Dendritic cell treated with granulocyte-macrophage colony-stimulating factor and Interleukin-4, amounts not matched to agents 40 ng/mL and 50 ng/mL, for 4 days (primary cell): ENCODE measurements around the gene GRAMD2A.

ENCODE experiments used
- H3K27ac Mint-ChIP-seq: one replicate; pipeline ENCODE4 v1.8.0; 2022; ENCODE audit warnings: mild to moderate bottlenecking, mixed read lengths
- H3K27me3 Mint-ChIP-seq: one replicate; pipeline ENCODE4 v1.8.0; 2022; ENCODE audit warnings: mild to moderate bottlenecking, mixed read lengths
- H3K36me3 Mint-ChIP-seq: one replicate; pipeline ENCODE4 v1.8.0; 2022; ENCODE audit warnings: low read depth, mixed read lengths
- H3K4me1 Mint-ChIP-seq: one replicate; pipeline ENCODE4 v1.8.0; 2022; ENCODE audit warnings: low read depth, mixed read lengths
- H3K4me3 Mint-ChIP-seq: one replicate; pipeline ENCODE4 v1.8.0; 2022; ENCODE audit warnings: mild to moderate bottlenecking, moderate library complexity, mixed read lengths
- H3K9me3 Mint-ChIP-seq: one replicate; pipeline ENCODE4 v1.8.0; 2022; ENCODE audit warnings: mixed read lengths
- intact Hi-C: fragments of 100-400 bp; cut with micrococcal nuclease; formaldehyde crosslinking; loops from one replicate; pipeline ENCODE4 v1.15.0; 2022

GRAMD2A gene

GRCh38 chr15:72230197-72231065 lies 32.8 kb upstream of the GRAMD2A start:
- Mint-ChIP-seq H3K9me3 (no peaks in the 10 kb centered on the region), H3K4me1 (peaks cover 72% of the 10 kb centered on the region), H3K27ac (peak overlapping the region; percentile 98), H3K36me3 (peaks cover 58% of the 10 kb centered on the region), H3K4me3 (peak overlapping the region; percentile 93), H3K27me3 (no peaks in the 10 kb centered on the region)
- intact Hi-C loops, result loop anchor here (1.0 to 10.0 kb wide), 4 partner anchors 33 to 244 kb away; partner anchors contain the start of genes ARIH1, GRAMD2A, HEXA and PARP6

- Mint-ChIP-seq H3K27me3 (no peaks in the 10 kb centered on the region), H3K36me3 (peaks cover 62% of the 10 kb centered on the region), H3K4me1 (peaks cover 69% of the 10 kb centered on the region), H3K4me3 (peak overlapping the region; percentile 93), H3K27ac (peak overlapping the region; percentile 98), H3K9me3 (no peaks in the 10 kb centered on the region)
- intact Hi-C loops, result loop anchor here (1.0 to 10.0 kb wide), 4 partner anchors 33 to 245 kb away; partner anchors contain the start of genes ARIH1, GRAMD2A, HEXA and PARP6
These were observed 32.3 kb upstream of the GRAMD2A start for GRCh38 chr15:72229947-72230196.

GRCh38 chr15:72229076-72229946 lies 31.7 kb upstream of the GRAMD2A start:
- H3K36me3 Mint-ChIP-seq, result peaks cover 67% of the 10 kb centered on the region
- H3K4me1 Mint-ChIP-seq, result peaks cover 68% of the 10 kb centered on the region
- H3K9me3 Mint-ChIP-seq, result no peaks in the 10 kb centered on the region
- peak overlapping the region; percentile 93 for H3K4me3 Mint-ChIP-seq
- H3K27me3 Mint-ChIP-seq, result no peaks in the 10 kb centered on the region
- peak overlapping the region; percentile 98 for H3K27ac Mint-ChIP-seq
- intact Hi-C loops, result no loop called here

- Mint-ChIP-seq H3K4me1 (peaks cover 69% of the 10 kb centered on the region), H3K9me3 (no peaks in the 10 kb centered on the region), H3K27ac (peak overlapping the region; percentile 98), H3K4me3 (peak overlapping the region; percentile 93), H3K36me3 (peaks cover 83% of the 10 kb centered on the region), H3K27me3 (no peaks in the 10 kb centered on the region)
- intact Hi-C loops, result no loop called here
These were observed 30.1 kb upstream of the GRAMD2A start for GRCh38 chr15:72227720-72228119.

- intact Hi-C loops, result no loop called here
- Mint-ChIP-seq H3K9me3 (no peaks in the 10 kb centered on the region), H3K27me3 (no peaks in the 10 kb centered on the region), H3K27ac (peak overlapping the region; percentile 98), H3K4me3 (peak overlapping the region; percentile 71), H3K36me3 (peaks cover 88% of the 10 kb centered on the region), H3K4me1 (peaks cover 69% of the 10 kb centered on the region)
These were observed 29.6 kb upstream of the GRAMD2A start for GRCh38 chr15:72227192-72227586.

GRCh38 chr15:72223278-72223677 lies 25.7 kb upstream of the GRAMD2A start:
- intact Hi-C loops, result no loop called here
- H3K27ac Mint-ChIP-seq, result peak overlapping the region; percentile 44
- H3K27me3 Mint-ChIP-seq, result no peaks in the 10 kb centered on the region
- no peak overlapping the region for H3K4me3 Mint-ChIP-seq
- H3K36me3 Mint-ChIP-seq, result peaks cover 96% of the 10 kb centered on the region
- H3K4me1 Mint-ChIP-seq, result peaks cover 79% of the 10 kb centered on the region
- no peaks in the 10 kb centered on the region for H3K9me3 Mint-ChIP-seq

GRCh38 chr15:72222393-72222792 lies 24.8 kb upstream of the GRAMD2A start:
- Mint-ChIP-seq H3K36me3 (peaks cover 96% of the 10 kb centered on the region), H3K4me1 (peaks cover 75% of the 10 kb centered on the region), H3K27ac (peak overlapping the region; percentile 44), H3K27me3 (no peaks in the 10 kb centered on the region), H3K9me3 (no peaks in the 10 kb centered on the region), H3K4me3 (no peak overlapping the region)
- intact Hi-C loops, result no loop called here

- peak overlapping the region; percentile 62 for H3K27ac Mint-ChIP-seq
- intact Hi-C loops, result no loop called here
- no peaks in the 10 kb centered on the region for H3K9me3 Mint-ChIP-seq
- peak overlapping the region; percentile 24 for H3K4me3 Mint-ChIP-seq
- H3K4me1 Mint-ChIP-seq, result peaks cover 60% of the 10 kb centered on the region
- H3K36me3 Mint-ChIP-seq, result peaks cover 97% of the 10 kb centered on the region
- H3K27me3 Mint-ChIP-seq, result no peaks in the 10 kb centered on the region
These were observed 23.1 kb upstream of the GRAMD2A start for GRCh38 chr15:72220687-72221086.

- Mint-ChIP-seq H3K4me3 (no peak overlapping the region), H3K36me3 (peaks cover 100% of the 10 kb centered on the region), H3K27me3 (no peaks in the 10 kb centered on the region), H3K4me1 (peaks cover 31% of the 10 kb centered on the region), H3K27ac (no peak overlapping the region), H3K9me3 (no peaks in the 10 kb centered on the region)
- intact Hi-C loops, result no loop called here
These were observed 19.6 kb upstream of the GRAMD2A start for GRCh38 chr15:72217216-72217615.

GRCh38 chr15:72216079-72216478 lies 18.5 kb upstream of the GRAMD2A start:
- Mint-ChIP-seq H3K4me1 (peaks cover 26% of the 10 kb centered on the region), H3K27me3 (no peaks in the 10 kb centered on the region), H3K9me3 (no peaks in the 10 kb centered on the region), H3K4me3 (no peak overlapping the region), H3K27ac (no peak overlapping the region), H3K36me3 (peaks cover 100% of the 10 kb centered on the region)
- intact Hi-C loops, result no loop called here

GRCh38 chr15:72207558-72208085 lies 10.0 kb upstream of the GRAMD2A start:
- H3K27ac Mint-ChIP-seq, result no peak overlapping the region

GRCh38 chr15:72206677-72207000 lies 9.1 kb upstream of the GRAMD2A start:
- Mint-ChIP-seq H3K9me3 (no peaks in the 10 kb centered on the region), H3K4me1 (peaks cover 40% of the 10 kb centered on the region), H3K4me3 (no peak overlapping the region), H3K27ac (no peak overlapping the region), H3K36me3 (peaks cover 100% of the 10 kb centered on the region), H3K27me3 (peaks cover 2% of the 10 kb centered on the region)
- intact Hi-C loops, result no loop called here

More at GRCh38 chr15:72207558-72208085, 10.0 kb upstream of the GRAMD2A start:
- intact Hi-C loops, result no loop called here
- no peak overlapping the region for H3K4me3 Mint-ChIP-seq
- H3K4me1 Mint-ChIP-seq, result peaks cover 36% of the 10 kb centered on the region
- no peaks in the 10 kb centered on the region for H3K27me3 Mint-ChIP-seq
- no peaks in the 10 kb centered on the region for H3K9me3 Mint-ChIP-seq
- H3K36me3 Mint-ChIP-seq, result peaks cover 100% of the 10 kb centered on the region

- intact Hi-C loops, result no loop called here
- H3K9me3 Mint-ChIP-seq, result no peaks in the 10 kb centered on the region
- peaks cover 100% of the 10 kb centered on the region for H3K36me3 Mint-ChIP-seq
- H3K4me1 Mint-ChIP-seq, result peaks cover 40% of the 10 kb centered on the region
- H3K4me3 Mint-ChIP-seq, result no peak overlapping the region
- peaks cover 2% of the 10 kb centered on the region for H3K27me3 Mint-ChIP-seq
- H3K27ac Mint-ChIP-seq, result peak overlapping the region; percentile 17
These were observed 8.5 kb upstream of the GRAMD2A start for GRCh38 chr15:72205896-72206676.
